Gastroesophageal sphincter (tissue), 4 donors: ENCODE data around the gene MLN. TPM values are rescaled to one million over a fixed set of nuclear protein-coding genes. Genes with fewer than 3 reads are reported as not detected.

Source experiments
- ATAC-seq: fragments of 150-250 bp; one replicate; pipeline ENCODE4 v1.9.1; 2016; ENCODE audit warnings: mild to moderate bottlenecking, moderate library complexity
- H3K27ac ChIP-seq, 4 donors: fragments of 200-600 bp; sonication (generic) in 3 of 4; 1 replicate in 3 of 4; 2 replicates in 1 of 4; pipeline ENCODE4 v1.5.1; 2016 to 2019
- H3K27me3 ChIP-seq: fragments of 200-600 bp; sonication (generic); one replicate; pipeline ENCODE4 v1.5.1; 2019
- H3K36me3 ChIP-seq, 2 donors: fragments of 200-600 bp; sonication (generic); one replicate each; pipeline ENCODE4 v1.5.1; 2019; ENCODE audit warnings: control low read depth in 1 of 2
- H3K4me1 ChIP-seq, 3 donors: fragments of 200-600 bp; sonication (generic); 1 replicate in 2 of 3; 2 replicates in 1 of 3; pipeline ENCODE4 v1.5.1; 2016 to 2019; ENCODE audit warnings: control low read depth in 2 of 3
- H3K4me3 ChIP-seq, 2 donors: fragments of 200-600 bp; sonication (generic); one replicate each; pipeline ENCODE4 v1.5.1; 2019; ENCODE audit warnings: mild to moderate bottlenecking in 1 of 2, moderate library complexity in 1 of 2
- H3K9me3 ChIP-seq, 3 donors: fragments of 200-600 bp; sonication (generic); one replicate each; pipeline ENCODE4 v1.5.1; 2017 to 2019; ENCODE audit warnings: control low read depth in 2 of 3
- CTCF ChIP-seq, 4 experiments: fragments of 200-600 bp in 2 of 4; fragments of 450-650 bp in 2 of 4; sonication (generic) in 1 of 4; IDR thresholded peaks; one replicate each; pipeline ENCODE4 v1.5.1; 2017 to 2019; ENCODE audit warnings: antibody characterized with exemption in 4 of 4, mild to moderate bottlenecking in 2 of 4, moderate library complexity in 2 of 4
- EP300 ChIP-seq: sonication (generic); formaldehyde crosslinking; IDR thresholded peaks from one replicate; pipeline ENCODE4 v1.6.1; 2017; ENCODE audit warnings: antibody characterized with exemption, mild to moderate bottlenecking
- POLR2A ChIP-seq, 2 donors: fragments of 450-650 bp; IDR thresholded peaks; one replicate each; pipeline ENCODE4 v1.6.1; 2017; ENCODE audit warnings: antibody characterized with exemption in 2 of 2, mild to moderate bottlenecking in 2 of 2, moderate library complexity in 1 of 2
- POLR2AphosphoS5 ChIP-seq: sonication (generic); formaldehyde crosslinking; IDR thresholded peaks from one replicate; pipeline ENCODE4 v1.6.1; 2017; ENCODE audit warnings: antibody characterized with exemption
- WGBS, 2 donors: methylation state at CpG; one replicate each; pipeline ENCODE4 v1.1.5; 2018; ENCODE audit warnings: low coverage in 1 of 2; 5-methylcytosine and 5-hydroxymethylcytosine counted together
- total RNA-seq, 4 donors: library from RNA; depleted of rRNA; stranded (reverse); fragments of >200 nt; gene quantifications; one replicate each; pipeline ENCODE4 v1.1.0, GENCODE V29; 2016

MLN gene
- total RNA-seq, 4 donors from 2014 or later, result not detected

GRCh38 chr6:33790379-33790778 lies 13.4 kb downstream of the MLN start:
- Histone ChIP-seq H3K36me3 (peaks cover 0 to 8% of the 10 kb centered on the region in 2 donors), H3K27ac (no peak overlapping the region), H3K4me3 (no peak overlapping the region), H3K4me1 (peaks cover 0 to 35% (median 26%) of the 10 kb centered on the region in 3 donors), H3K9me3 (no peaks in the 10 kb centered on the region), H3K27me3 (peaks cover 22% of the 10 kb centered on the region)
- 57 to 60% methylated on average over 2 of the region's 2 CpGs for WGBS, 2 donors
- TF ChIP-seq POLR2AphosphoS5, result no peak
- TF ChIP-seq CTCF (IDR thresholded peaks at IDR 0.05), result no peak
- ATAC-seq, result no peak

- peaks cover 14% of the 10 kb centered on the region for H3K27me3 ChIP-seq
- 95 to 98% methylated on average over 6 to 10 of the region's 11 CpGs for WGBS, 2 donors
- peak overlapping the region in 1 of 2 donors; percentile 98 for H3K4me3 ChIP-seq
- TF ChIP-seq CTCF (IDR thresholded peaks at IDR 0.05) (no peak), POLR2AphosphoS5 (no peak), POLR2A (IDR thresholded peaks at IDR 0.05) (no peak), EP300 (no peak)
- H3K9me3 ChIP-seq, result no peaks in the 10 kb centered on the region
- peak overlapping the region in 3 of 4 donors; percentile 98 to 100 (median 99) for H3K27ac ChIP-seq
- ATAC-seq, result no peak
- H3K36me3 ChIP-seq, result peaks cover 0 to 17% of the 10 kb centered on the region in 2 donors
- peaks cover 0 to 44% (median 32%) of the 10 kb centered on the region in 3 donors for H3K4me1 ChIP-seq
Observed at GRCh38 chr6:33789550-33789895, 14.3 kb downstream of the MLN start.

DNA sequence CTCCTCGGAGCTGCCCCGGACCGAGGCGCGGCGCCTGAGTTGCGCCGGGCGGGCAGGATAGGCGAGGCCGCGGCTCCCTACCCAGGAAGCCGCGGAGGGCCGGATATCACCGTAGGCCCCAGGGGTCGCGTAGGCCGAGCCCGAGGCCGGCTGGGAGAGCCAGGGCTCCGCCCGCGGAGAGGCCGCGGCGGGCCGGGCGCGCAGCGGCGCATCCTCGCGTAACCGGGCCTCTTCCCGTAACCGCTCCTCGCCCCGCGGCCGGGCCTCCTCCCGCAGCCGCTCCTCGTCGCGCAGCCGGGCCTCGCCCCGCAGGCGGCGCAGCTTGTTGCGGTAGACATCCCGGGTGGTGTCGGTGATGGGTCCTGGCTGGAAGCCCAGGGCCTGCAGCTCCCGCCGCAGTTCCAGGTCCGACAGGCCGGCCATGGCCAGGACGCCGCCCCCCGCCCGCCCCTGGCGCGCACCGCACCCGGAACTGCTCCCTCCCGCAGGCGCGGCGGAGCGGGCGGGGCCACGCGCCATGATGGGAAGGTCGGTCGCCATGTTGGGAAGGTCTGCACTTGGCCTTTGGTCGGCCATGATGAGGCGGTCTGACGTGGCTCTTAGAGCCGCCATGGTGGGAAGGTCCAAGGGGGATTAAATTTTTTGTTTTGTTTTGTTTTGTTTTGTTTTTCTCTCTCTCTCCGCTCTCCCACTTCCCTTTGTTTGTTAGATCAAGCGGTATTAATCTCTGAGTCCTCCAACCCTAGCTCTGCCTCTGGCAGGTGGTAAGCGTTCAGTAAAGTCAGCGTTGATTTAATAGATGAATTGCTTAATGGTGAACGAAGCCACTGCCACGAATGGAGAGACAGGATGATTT lies 14.9 kb downstream of the MLN start, which contains the start of gene LEMD2:
TSS of gene LEMD2 (minus strand) at position 437 of the 856 bp plus-strand sequence. CDS start at position 423, 14 bp downstream.
- Histone ChIP-seq H3K9me3 (no peaks in the 10 kb centered on the region), H3K4me1 (peaks cover 0 to 50% (median 34%) of the 10 kb centered on the region in 3 donors), H3K36me3 (peaks cover 0 to 23% of the 10 kb centered on the region in 2 donors), H3K4me3 (peak within 1 kb of the TSS; percentile 56 to 98), H3K27me3 (peaks cover 8% of the 10 kb centered on the region), H3K27ac (peak within 1 kb of the TSS; percentile 76 to 100 (median 98))
- ATAC-seq, result peak; percentile 96
- peak; percentile 88 to 93 for TF ChIP-seq POLR2A (IDR thresholded peaks at IDR 0.05)
- TF ChIP-seq EP300, result no peak
- TF ChIP-seq CTCF (IDR thresholded peaks at IDR 0.05), result peak in 1 of 4 experiments; percentile 24
- peak; percentile 100 for TF ChIP-seq POLR2AphosphoS5
- 28% methylated on average over 8 of the region's 86 CpGs; no CpG with 5 or more reads in 1 of the 2 donors for WGBS, 2 donors

GRCh38 chr6:33787954-33788693 lies 15.7 kb downstream of the MLN start:
- H3K4me1 ChIP-seq, result peaks cover 0 to 54% (median 34%) of the 10 kb centered on the region in 3 donors
- H3K36me3 ChIP-seq, result peaks cover 0 to 31% of the 10 kb centered on the region in 2 donors
- ATAC-seq, result peak; percentile 75
- TF ChIP-seq CTCF (IDR thresholded peaks at IDR 0.05), result no peak
- TF ChIP-seq POLR2AphosphoS5, result peak; percentile 78
- TF ChIP-seq POLR2A (IDR thresholded peaks at IDR 0.05), result peak; percentile 64 to 81
- TF ChIP-seq EP300, result no peak
- H3K27me3 ChIP-seq, result peaks cover under 1% of the 10 kb centered on the region
- peak overlapping the region; percentile 56 to 98 for H3K4me3 ChIP-seq
- 0 to 2% methylated on average over 2 to 15 of the region's 53 CpGs for WGBS, 2 donors
- H3K9me3 ChIP-seq, result no peaks in the 10 kb centered on the region
- peak overlapping the region; percentile 76 to 100 (median 98) for H3K27ac ChIP-seq
